Measurements from ENCODE around the gene UAP1L1.
"Not testable (repeated sequence)": the region's sequence is repeated elsewhere in the genome, so short reads cannot be mapped to it uniquely, and the experiment has no call there.

Gene UAP1L1

DNA sequence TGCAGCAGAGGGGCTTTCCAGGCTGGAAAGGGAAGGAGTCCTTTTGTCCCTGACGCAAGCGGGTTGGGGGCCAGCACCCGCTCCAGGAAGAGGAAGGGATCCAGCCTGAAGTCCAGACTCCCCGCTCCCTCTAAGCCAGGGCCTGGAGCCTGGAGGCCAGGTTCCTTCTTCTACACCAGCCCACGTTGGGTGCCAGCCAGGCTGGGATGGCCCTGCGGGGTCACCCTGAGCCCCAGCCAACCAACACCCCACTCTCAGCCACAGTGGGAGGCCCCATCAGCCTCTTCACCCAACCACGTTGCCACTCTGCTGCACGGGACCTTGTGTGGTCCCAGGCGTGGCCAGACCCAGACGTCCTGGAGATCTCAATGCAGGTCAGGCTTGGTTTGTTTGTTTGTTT is 44.5 kb upstream of the UAP1L1 start:
- no peak overlapping the region for H4K91ac ChIP-seq (ENCODE audit: low read depth, low read length, poor library complexity)
- no peak overlapping the region for H2BK120ac ChIP-seq (ENCODE audit: low read depth, low read length)
- H3K4me1 ChIP-seq (ENCODE audit: control insufficient read depth in 2 of 2, insufficient read depth in 1 of 2, low read depth in 1 of 2, low read length in 2 of 2), result peaks cover 9 to 16% of the 10 kb centered on the region in 2 donors
- H3K14ac ChIP-seq (ENCODE audit: low read length), result no peak overlapping the region
- no peak overlapping the region for H2BK5ac ChIP-seq (ENCODE audit: low read length)
- H3K36me3 ChIP-seq (replicated peaks in 1 of 2; ENCODE audit: control insufficient read depth in 2 of 2, insufficient read depth in 2 of 2, low read length in 2 of 2), result peaks cover 0 to 7% of the 10 kb centered on the region in 2 donors
- peak overlapping the region; percentile 6 for H3K18ac ChIP-seq (ENCODE audit: low read length)
- H2BK15ac ChIP-seq (ENCODE audit: low read length), result no peak overlapping the region
- H2BK12ac ChIP-seq (ENCODE audit: low read length), result no peak overlapping the region
- WGBS, 2 donors (ENCODE audit: extremely low coverage in 2 of 2, insufficient read length in 2 of 2, insufficient replicate concordance in 1 of 2), result no CpG with 5 or more reads among the region's 10 CpGs
- peaks cover 3% of the 10 kb centered on the region for H3K79me1 ChIP-seq (ENCODE audit: low read depth, low read length)
- H3K27ac ChIP-seq (replicated peaks; ENCODE audit: low read length), result no peak overlapping the region
- H4K8ac ChIP-seq (ENCODE audit: low read depth, low read length), result no peak overlapping the region
- H3K4me2 ChIP-seq (ENCODE audit: insufficient read depth, low read length, poor library complexity, severe bottlenecking), result no peak overlapping the region
- peak overlapping the region; percentile 51 for H3K9ac ChIP-seq (ENCODE audit: low read depth, low read length, poor library complexity)
- peak overlapping the region; percentile 7 for H2AFZ ChIP-seq (ENCODE audit: low read length)
- peak overlapping the region; percentile 86 for H2AK5ac ChIP-seq (ENCODE audit: low read depth, low read length)
- H3K4me3 ChIP-seq (ENCODE audit: low read length in 2 of 2), result no peak overlapping the region
- no peak for DNase-seq (ENCODE audit: low spot score)
- H3K9me3 ChIP-seq (replicated peaks in 1 of 2; ENCODE audit: control insufficient read depth in 2 of 2, insufficient read depth in 1 of 2, low read depth in 1 of 2, low read length in 2 of 2), result no peaks in the 10 kb centered on the region
- peaks cover 0 to 10% (median 0%) of the 10 kb centered on the region in 3 experiments for H3K27me3 ChIP-seq (ENCODE audit: control insufficient read depth in 3 of 3, insufficient read depth in 3 of 3, low read depth in 1 of 3, low read length in 3 of 3)
- no peak overlapping the region for H3K23ac ChIP-seq (ENCODE audit: low read depth, low read length, poor library complexity)
- H3K4ac ChIP-seq (ENCODE audit: low read length), result no peak overlapping the region

DNA sequence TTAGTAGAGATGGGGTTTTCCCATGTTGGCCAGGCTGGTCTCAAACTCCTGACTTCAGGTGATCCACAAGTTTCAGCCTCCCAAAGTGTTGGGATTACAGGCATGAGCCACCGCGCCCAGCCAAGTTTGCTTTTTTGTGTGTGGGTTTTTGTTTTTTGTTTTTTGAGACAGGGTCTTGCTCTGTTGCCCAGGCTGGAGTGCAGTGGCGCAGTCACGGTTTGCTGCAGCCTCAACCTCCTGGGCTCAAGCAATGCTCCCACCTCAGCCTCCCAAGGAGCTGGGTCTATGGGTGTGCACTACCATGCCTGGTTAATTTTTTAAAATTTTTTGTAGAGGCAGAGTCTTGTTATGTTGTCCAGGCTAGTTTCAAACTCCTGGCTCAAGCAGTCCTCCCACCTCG is 43.8 kb upstream of the UAP1L1 start:
- not testable (repeated sequence) for H3K9ac ChIP-seq (ENCODE audit: low read depth, low read length, poor library complexity); H3K4me3 ChIP-seq (ENCODE audit: low read length in 2 of 2); H2AFZ ChIP-seq (ENCODE audit: low read length); H2BK5ac ChIP-seq (ENCODE audit: low read length); DNase-seq (ENCODE audit: low spot score); H3K14ac ChIP-seq (ENCODE audit: low read length); H3K23ac ChIP-seq (ENCODE audit: low read depth, low read length, poor library complexity); H3K9me3 ChIP-seq (replicated peaks in 1 of 2; ENCODE audit: control insufficient read depth in 2 of 2, insufficient read depth in 1 of 2, low read depth in 1 of 2, low read length in 2 of 2); H2BK12ac ChIP-seq (ENCODE audit: low read length); H3K27ac ChIP-seq (replicated peaks; ENCODE audit: low read length); H3K79me1 ChIP-seq (ENCODE audit: low read depth, low read length); H3K4ac ChIP-seq (ENCODE audit: low read length); H4K91ac ChIP-seq (ENCODE audit: low read depth, low read length, poor library complexity); H3K27me3 ChIP-seq (ENCODE audit: control insufficient read depth in 3 of 3, insufficient read depth in 3 of 3, low read depth in 1 of 3, low read length in 3 of 3); H3K36me3 ChIP-seq (replicated peaks in 1 of 2; ENCODE audit: control insufficient read depth in 2 of 2, insufficient read depth in 2 of 2, low read length in 2 of 2); H2BK120ac ChIP-seq (ENCODE audit: low read depth, low read length); H4K8ac ChIP-seq (ENCODE audit: low read depth, low read length); H3K4me2 ChIP-seq (ENCODE audit: insufficient read depth, low read length, poor library complexity, severe bottlenecking)
- Histone ChIP-seq H2BK15ac (ENCODE audit: low read length) (peak overlapping the region; percentile 67), H3K18ac (ENCODE audit: low read length) (peak overlapping the region; percentile 38), H3K4me1 (ENCODE audit: control insufficient read depth in 2 of 2, insufficient read depth in 1 of 2, low read depth in 1 of 2, low read length in 2 of 2) (peaks cover 9 to 15% of the 10 kb centered on the region in 2 donors), H2AK5ac (ENCODE audit: low read depth, low read length) (peak overlapping the region; percentile 70)
- WGBS, 2 donors (ENCODE audit: extremely low coverage in 2 of 2, insufficient read length in 2 of 2, insufficient replicate concordance in 1 of 2), result no CpG with 5 or more reads among the region's 5 CpGs

DNA sequence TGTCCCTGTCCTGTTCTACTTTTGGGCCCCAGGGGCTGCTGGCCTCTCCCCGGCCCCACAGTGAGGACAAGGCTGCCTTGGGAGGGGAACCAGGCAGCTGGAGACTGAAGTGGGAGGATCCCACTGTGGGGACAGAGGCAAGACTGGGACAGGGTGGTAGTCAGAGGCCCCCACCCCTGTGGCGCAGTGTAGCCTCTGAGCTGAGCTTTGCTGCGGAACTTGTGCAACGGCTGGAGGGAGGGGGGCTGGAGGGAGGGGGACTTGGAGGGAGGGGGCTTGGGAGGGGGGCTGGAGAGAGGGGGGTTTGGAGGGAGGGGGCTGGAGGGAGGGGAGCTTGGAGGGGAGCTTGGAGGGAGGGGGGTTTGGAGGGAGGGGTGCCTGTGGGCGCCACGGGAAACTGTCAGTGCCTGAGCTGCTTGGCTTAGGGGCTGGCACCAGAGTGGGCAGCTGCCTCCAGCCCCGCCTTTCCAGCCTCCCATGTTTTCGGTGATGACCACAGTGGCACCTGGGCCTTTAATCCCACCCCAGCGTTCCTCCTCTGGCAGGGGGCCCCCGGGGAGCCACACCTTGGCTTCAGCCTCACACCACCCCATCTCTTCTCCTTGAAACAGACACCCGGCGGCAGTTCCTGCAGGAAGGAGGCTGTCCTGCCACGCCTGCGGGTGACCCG is 43.1 kb upstream of the UAP1L1 start:
- H2BK15ac ChIP-seq (ENCODE audit: low read length), result peak overlapping the region; percentile 89
- no peak overlapping the region for H3K9ac ChIP-seq (ENCODE audit: low read depth, low read length, poor library complexity)
- H3K18ac ChIP-seq (ENCODE audit: low read length), result peak overlapping the region; percentile 94
- no peak overlapping the region for H4K91ac ChIP-seq (ENCODE audit: low read depth, low read length, poor library complexity)
- no CpG with 5 or more reads among the region's 15 CpGs for WGBS, 2 donors (ENCODE audit: extremely low coverage in 2 of 2, insufficient read length in 2 of 2, insufficient replicate concordance in 1 of 2)
- H3K36me3 ChIP-seq (replicated peaks in 1 of 2; ENCODE audit: control insufficient read depth in 2 of 2, insufficient read depth in 2 of 2, low read length in 2 of 2), result peaks cover 0 to 14% of the 10 kb centered on the region in 2 donors
- H2BK120ac ChIP-seq (ENCODE audit: low read depth, low read length), result peak overlapping the region; percentile 89
- no peak overlapping the region for H3K4me3 ChIP-seq (ENCODE audit: low read length in 2 of 2)
- no peak overlapping the region for H4K8ac ChIP-seq (ENCODE audit: low read depth, low read length)
- peaks cover 4 to 8% of the 10 kb centered on the region in 2 donors for H3K4me1 ChIP-seq (ENCODE audit: control insufficient read depth in 2 of 2, insufficient read depth in 1 of 2, low read depth in 1 of 2, low read length in 2 of 2)
- peak overlapping the region; percentile 99 for H2AK5ac ChIP-seq (ENCODE audit: low read depth, low read length)
- no peak overlapping the region for H2BK5ac ChIP-seq (ENCODE audit: low read length)
- H3K23ac ChIP-seq (ENCODE audit: low read depth, low read length, poor library complexity), result peak overlapping the region; percentile 55
- no peak overlapping the region for H3K27ac ChIP-seq (replicated peaks; ENCODE audit: low read length)
- peaks cover 3% of the 10 kb centered on the region for H3K79me1 ChIP-seq (ENCODE audit: low read depth, low read length)
- H3K4ac ChIP-seq (ENCODE audit: low read length), result no peak overlapping the region
- H3K14ac ChIP-seq (ENCODE audit: low read length), result peak overlapping the region; percentile 39
- H2AFZ ChIP-seq (ENCODE audit: low read length), result no peak overlapping the region
- H3K27me3 ChIP-seq (ENCODE audit: control insufficient read depth in 3 of 3, insufficient read depth in 3 of 3, low read depth in 1 of 3, low read length in 3 of 3), result peaks cover 0 to 1% (median 0%) of the 10 kb centered on the region in 3 experiments
- no peak for DNase-seq (ENCODE audit: low spot score)
- H3K4me2 ChIP-seq (ENCODE audit: insufficient read depth, low read length, poor library complexity, severe bottlenecking), result no peak overlapping the region
- peak overlapping the region; percentile 59 for H2BK12ac ChIP-seq (ENCODE audit: low read length)
- H3K9me3 ChIP-seq (replicated peaks in 1 of 2; ENCODE audit: control insufficient read depth in 2 of 2, insufficient read depth in 1 of 2, low read depth in 1 of 2, low read length in 2 of 2), result no peaks in the 10 kb centered on the region

DNA sequence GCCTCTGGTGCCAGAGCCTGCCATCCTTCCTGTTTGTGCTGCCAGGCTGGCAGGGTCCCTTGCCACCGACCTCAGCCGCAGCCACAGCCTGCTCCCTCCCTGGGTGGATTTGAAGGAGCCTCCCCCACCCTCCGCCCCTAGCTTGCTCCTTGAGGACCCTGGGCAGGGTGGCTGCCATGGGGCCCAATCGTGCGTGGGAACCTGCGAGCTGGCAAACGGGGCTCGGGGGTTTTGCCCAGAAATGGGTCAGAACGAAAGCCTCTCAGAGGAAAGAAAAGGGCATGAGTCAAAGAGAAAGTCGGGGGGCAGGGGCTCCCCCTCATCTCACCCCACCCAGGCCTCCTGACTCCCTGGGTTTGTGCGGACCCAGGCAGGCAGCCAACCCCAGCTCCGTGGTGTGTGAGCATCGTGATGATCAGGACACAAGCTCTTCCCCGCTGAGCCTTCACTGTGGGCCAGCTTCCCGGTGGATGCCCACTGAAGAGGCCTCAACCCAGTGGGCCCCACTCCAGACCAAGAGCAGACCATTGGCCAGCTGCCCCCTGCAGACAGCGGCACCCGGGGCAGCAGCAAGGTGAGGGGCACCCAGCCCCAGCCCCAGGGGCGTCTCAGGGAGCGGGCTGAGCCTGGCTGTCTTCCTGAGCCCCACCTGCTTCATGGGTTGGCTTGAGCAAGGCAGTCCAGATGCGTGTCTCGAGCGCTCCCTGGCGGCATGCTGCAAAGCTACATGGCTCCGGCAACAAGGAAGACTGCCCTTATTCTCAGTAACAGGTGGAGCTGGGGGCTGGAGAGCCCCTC is 42.4 kb upstream of the UAP1L1 start:
- Histone ChIP-seq H3K4me1 (ENCODE audit: control insufficient read depth in 2 of 2, insufficient read depth in 1 of 2, low read depth in 1 of 2, low read length in 2 of 2) (peaks cover 3 to 6% of the 10 kb centered on the region in 2 donors), H3K79me1 (ENCODE audit: low read depth, low read length) (peaks cover 3% of the 10 kb centered on the region), H4K91ac (ENCODE audit: low read depth, low read length, poor library complexity) (no peak overlapping the region), H3K4ac (ENCODE audit: low read length) (peak overlapping the region; percentile 6), H2BK5ac (ENCODE audit: low read length) (peak overlapping the region; percentile 35), H3K4me2 (ENCODE audit: insufficient read depth, low read length, poor library complexity, severe bottlenecking) (no peak overlapping the region), H3K4me3 (ENCODE audit: low read length in 2 of 2) (no peak overlapping the region), H3K14ac (ENCODE audit: low read length) (peak overlapping the region; percentile 21), H3K27me3 (ENCODE audit: control insufficient read depth in 3 of 3, insufficient read depth in 3 of 3, low read depth in 1 of 3, low read length in 3 of 3) (no peaks in the 10 kb centered on the region), H2AFZ (ENCODE audit: low read length) (no peak overlapping the region), H3K27ac (replicated peaks; ENCODE audit: low read length) (no peak overlapping the region), H3K9me3 (replicated peaks in 1 of 2; ENCODE audit: control insufficient read depth in 2 of 2, insufficient read depth in 1 of 2, low read depth in 1 of 2, low read length in 2 of 2) (no peaks in the 10 kb centered on the region), H3K36me3 (replicated peaks in 1 of 2; ENCODE audit: control insufficient read depth in 2 of 2, insufficient read depth in 2 of 2, low read length in 2 of 2) (peaks cover 3 to 22% of the 10 kb centered on the region in 2 donors), H2BK15ac (ENCODE audit: low read length) (peak overlapping the region; percentile 89), H3K9ac (ENCODE audit: low read depth, low read length, poor library complexity) (no peak overlapping the region), H3K23ac (ENCODE audit: low read depth, low read length, poor library complexity) (peak overlapping the region; percentile 55), H4K8ac (ENCODE audit: low read depth, low read length) (no peak overlapping the region), H2BK120ac (ENCODE audit: low read depth, low read length) (peak overlapping the region; percentile 89), H3K18ac (ENCODE audit: low read length) (peak overlapping the region; percentile 94), H2BK12ac (ENCODE audit: low read length) (peak overlapping the region; percentile 90), H2AK5ac (ENCODE audit: low read depth, low read length) (peak overlapping the region; percentile 99)
- no CpG with 5 or more reads among the region's 24 CpGs for WGBS, 2 donors (ENCODE audit: extremely low coverage in 2 of 2, insufficient read length in 2 of 2, insufficient replicate concordance in 1 of 2)
- peak; percentile 76 for DNase-seq (ENCODE audit: low spot score)

Data from neuronal stem cell (in vitro differentiated cells).